Bronchial epithelial cell (primary cell): ENCODE data around the gene TSPAN18. TPM values are rescaled to one million over a fixed set of nuclear protein-coding genes. Genes with fewer than 3 reads are reported as not detected.

Experiments used
- DNase-seq: peaks from one replicate; pipeline ENCODE4 v3.0.0-alpha.2; 2010; ENCODE audit warnings: low read depth
- FAIRE-seq: peaks from 2 replicates; lab custom pipeline; 2011; peaks lifted over from hg19 to GRCh38; lab: Jason Lieb, UNC
- H3K27me3 ChIP-seq: 2 replicates; pipeline ENCODE4 v1.5.1; 2011; ENCODE audit warnings: low read length; ENCODE audit not compliant: control insufficient read depth, insufficient read depth
- H3K36me3 ChIP-seq: 2 replicates; pipeline ENCODE4 v1.5.1; 2011; ENCODE audit warnings: low read length; ENCODE audit not compliant: control insufficient read depth, insufficient read depth
- H3K4me3 ChIP-seq: 2 replicates; pipeline ENCODE4 v1.5.1; 2011; ENCODE audit warnings: mild to moderate bottlenecking, low read depth, low read length, control low read depth
- total RNA-seq: library from RNA; depleted of rRNA; stranded (reverse); fragments of >200 nt; gene quantifications from 2 replicates; pipeline ENCODE4 v1.2.1, GENCODE V29; 2014
- TF ChIP-seq, protein P1 (sequence below): IDR thresholded peaks from 2 replicates; pipeline ENCODE4 v1.5.1; 2011; ENCODE audit warnings: mild to moderate bottlenecking, moderate library complexity, low read length, control low read depth, inconsistent platforms; ENCODE audit not compliant: insufficient read depth, severe bottlenecking

Gene TSPAN18
- total RNA-seq, 1 donor from 2014 or later = not detected

DNA sequence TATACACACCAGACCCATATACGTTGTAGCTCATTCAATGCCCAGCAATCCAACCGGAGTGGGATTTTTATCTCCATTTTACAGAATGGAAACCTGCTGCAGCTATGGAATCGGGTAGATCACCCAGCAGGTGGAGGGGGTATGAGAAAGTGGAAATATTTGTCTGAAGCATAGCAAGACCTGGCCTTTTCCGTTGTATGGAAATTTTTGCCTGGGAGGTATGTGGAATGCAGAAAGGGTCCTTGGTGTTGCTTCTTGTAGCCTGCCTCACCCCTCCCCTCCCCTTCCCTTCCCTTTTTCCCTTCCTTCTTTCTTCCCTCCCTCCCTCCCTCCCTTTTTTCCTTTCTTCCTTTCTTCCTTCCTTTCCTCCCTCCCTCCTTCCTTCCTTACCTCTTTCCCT, 15.2 kb downstream of the TSPAN18 start:
- Histone ChIP-seq H3K27me3 (peaks cover 3% of the 10 kb centered on the region), H3K4me3 (no peak overlapping the region), H3K36me3 (no peaks in the 10 kb centered on the region)
- FAIRE-seq = no peak
- no peak for DNase-seq
- TF ChIP-seq, protein P1, sequence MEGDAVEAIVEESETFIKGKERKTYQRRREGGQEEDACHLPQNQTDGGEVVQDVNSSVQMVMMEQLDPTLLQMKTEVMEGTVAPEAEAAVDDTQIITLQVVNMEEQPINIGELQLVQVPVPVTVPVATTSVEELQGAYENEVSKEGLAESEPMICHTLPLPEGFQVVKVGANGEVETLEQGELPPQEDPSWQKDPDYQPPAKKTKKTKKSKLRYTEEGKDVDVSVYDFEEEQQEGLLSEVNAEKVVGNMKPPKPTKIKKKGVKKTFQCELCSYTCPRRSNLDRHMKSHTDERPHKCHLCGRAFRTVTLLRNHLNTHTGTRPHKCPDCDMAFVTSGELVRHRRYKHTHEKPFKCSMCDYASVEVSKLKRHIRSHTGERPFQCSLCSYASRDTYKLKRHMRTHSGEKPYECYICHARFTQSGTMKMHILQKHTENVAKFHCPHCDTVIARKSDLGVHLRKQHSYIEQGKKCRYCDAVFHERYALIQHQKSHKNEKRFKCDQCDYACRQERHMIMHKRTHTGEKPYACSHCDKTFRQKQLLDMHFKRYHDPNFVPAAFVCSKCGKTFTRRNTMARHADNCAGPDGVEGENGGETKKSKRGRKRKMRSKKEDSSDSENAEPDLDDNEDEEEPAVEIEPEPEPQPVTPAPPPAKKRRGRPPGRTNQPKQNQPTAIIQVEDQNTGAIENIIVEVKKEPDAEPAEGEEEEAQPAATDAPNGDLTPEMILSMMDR = no peak

DNA sequence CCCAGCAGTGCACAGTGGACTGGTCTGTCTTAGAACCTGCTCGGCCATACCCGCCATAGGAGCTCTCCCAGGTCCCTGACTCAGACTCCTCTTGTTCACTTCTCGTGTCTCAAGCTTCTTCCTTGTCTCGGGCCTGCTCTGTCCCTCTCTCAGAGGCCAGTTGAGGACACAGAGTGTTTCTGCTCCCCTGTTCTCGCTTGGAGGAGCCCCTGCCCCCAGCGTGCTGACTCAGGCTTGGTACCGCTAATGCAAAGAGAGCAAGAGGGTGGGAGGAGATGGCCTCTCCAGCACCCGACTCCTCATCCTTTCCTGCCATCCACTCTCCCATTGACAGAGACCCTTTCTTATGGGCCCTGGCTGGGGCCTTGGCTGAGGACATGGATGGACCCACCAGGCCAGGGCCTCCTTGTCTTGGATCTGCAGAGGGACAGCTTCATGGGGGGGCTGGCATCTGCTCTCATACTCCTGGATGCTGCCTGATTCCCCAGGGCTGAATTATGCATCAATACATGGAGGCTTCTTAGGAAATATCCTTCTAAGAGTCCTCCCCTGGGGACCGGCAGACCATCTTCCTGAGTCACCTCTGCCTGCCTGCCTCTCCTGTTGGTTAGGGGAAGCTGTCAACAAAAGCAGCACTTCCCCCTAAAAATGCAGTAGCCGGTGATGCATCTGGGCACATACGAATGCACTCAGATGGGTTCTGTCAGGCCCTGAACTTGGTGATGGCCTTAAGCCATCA, 15.9 kb downstream of the TSPAN18 start:
- FAIRE-seq (no peak), DNase-seq (no peak)
- H3K27me3 ChIP-seq = peaks cover 3% of the 10 kb centered on the region
- no peak overlapping the region for H3K4me3 ChIP-seq
- H3K36me3 ChIP-seq = no peaks in the 10 kb centered on the region
- TF ChIP-seq, protein P1 = no peak

DNA sequence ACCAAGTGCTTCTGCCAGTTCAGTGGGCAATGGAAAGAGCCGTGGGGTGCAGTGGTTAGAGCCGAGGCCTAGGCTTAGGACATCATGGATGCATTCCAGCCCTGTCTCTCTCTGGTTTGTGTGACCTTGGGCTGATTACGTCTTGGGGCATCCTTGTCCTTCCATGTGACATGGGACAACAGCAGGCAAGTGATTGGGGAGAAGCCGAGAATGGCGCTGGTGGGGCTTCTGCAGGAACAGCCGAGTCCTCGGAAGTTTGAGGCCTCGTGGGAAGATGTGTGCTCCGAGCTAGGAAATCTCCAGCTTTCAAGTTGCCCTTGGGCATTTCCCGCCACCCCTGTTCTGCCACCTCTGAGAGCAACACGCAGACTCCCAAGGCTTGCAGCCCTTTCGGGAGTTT, 16.6 kb downstream of the TSPAN18 start:
- TF ChIP-seq, protein P1 = no peak
- H3K36me3 ChIP-seq = no peaks in the 10 kb centered on the region
- DNase-seq = no peak
- FAIRE-seq = no peak
- H3K4me3 ChIP-seq = no peak overlapping the region
- peaks cover 3% of the 10 kb centered on the region for H3K27me3 ChIP-seq

DNA sequence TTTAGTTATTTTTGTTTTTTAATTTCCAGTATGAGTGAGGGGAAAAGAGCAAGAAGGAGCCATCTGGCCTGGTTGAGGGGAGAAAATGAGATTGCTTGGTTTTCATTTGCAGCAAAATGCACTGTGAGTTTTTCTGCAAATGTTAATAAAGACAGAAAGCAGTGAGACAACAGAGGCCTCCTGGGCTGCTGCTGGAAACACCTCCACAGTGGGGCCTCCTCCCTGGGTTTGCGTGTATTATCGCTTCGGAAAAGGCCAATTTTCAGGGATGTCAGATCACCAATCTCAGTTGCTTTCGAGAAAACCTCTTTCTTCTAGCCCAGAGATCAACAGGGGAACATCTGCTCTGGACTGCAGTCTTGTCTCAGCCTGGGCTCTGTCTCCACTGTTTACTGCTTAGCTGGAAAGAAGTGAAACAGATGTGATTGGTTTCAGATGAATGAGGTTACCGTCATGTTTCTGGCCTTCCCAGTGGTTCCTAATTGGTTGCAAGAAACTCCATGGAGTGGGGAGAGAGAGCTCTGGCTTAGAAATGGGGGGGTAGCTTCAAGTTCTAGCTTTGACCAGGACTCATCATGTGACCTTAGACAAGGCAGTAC, 17.3 kb downstream of the TSPAN18 start:
- TF ChIP-seq, protein P1 = no peak
- no peak for DNase-seq
- Histone ChIP-seq H3K36me3 (no peaks in the 10 kb centered on the region), H3K4me3 (no peak overlapping the region), H3K27me3 (peaks cover 3% of the 10 kb centered on the region)
- FAIRE-seq = peak; percentile 36

DNA sequence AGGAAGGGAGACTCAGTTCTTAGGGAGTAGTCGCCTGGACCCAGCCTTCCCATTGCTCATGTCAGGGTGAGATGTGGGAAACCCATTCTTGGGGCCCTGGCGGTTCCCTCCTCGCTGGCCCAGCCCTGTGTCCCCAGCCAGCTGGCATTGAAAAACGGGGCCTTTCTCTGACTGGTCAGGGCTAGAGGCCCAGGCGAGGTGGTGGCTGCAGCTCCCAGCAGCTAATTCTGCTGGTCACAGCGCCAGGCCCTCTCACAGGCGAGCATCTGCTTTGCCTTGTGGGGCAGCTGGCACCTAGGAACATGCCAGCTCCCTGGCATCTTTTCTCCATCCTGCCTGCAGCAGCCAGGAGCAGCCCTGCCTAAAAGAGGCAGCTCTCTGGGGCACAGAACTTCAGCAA, 20.1 kb downstream of the TSPAN18 start:
- Histone ChIP-seq H3K36me3 (no peaks in the 10 kb centered on the region), H3K27me3 (peaks cover 3% of the 10 kb centered on the region), H3K4me3 (no peak overlapping the region)
- TF ChIP-seq, protein P1 = no peak
- DNase-seq (no peak), FAIRE-seq (no peak)
